Stimulated activated CD4-positive, alpha-beta T cell treated with anti-CD3 and anti-CD28 coated beads, Interleukin-4, amount 100 ng/mL, for 1 hour (primary cell): ENCODE data around the gene APBA2.
"Not testable (repeated sequence)": the region's sequence is repeated elsewhere in the genome, so short reads cannot be mapped to it uniquely, and the experiment has no call there.

Source experiments
- DNase-seq: peaks from one replicate; pipeline ENCODE4 v3.0.0-alpha.2; 2020

APBA2 gene

GRCh38 chr15:29016518-29016917, 130.7 kb downstream of the APBA2 start:
- DNase-seq, result no peak

- DNase-seq, result no peak
Measured at GRCh38 chr15:29018120-29018805, 132.5 kb downstream of the APBA2 start.

DNA sequence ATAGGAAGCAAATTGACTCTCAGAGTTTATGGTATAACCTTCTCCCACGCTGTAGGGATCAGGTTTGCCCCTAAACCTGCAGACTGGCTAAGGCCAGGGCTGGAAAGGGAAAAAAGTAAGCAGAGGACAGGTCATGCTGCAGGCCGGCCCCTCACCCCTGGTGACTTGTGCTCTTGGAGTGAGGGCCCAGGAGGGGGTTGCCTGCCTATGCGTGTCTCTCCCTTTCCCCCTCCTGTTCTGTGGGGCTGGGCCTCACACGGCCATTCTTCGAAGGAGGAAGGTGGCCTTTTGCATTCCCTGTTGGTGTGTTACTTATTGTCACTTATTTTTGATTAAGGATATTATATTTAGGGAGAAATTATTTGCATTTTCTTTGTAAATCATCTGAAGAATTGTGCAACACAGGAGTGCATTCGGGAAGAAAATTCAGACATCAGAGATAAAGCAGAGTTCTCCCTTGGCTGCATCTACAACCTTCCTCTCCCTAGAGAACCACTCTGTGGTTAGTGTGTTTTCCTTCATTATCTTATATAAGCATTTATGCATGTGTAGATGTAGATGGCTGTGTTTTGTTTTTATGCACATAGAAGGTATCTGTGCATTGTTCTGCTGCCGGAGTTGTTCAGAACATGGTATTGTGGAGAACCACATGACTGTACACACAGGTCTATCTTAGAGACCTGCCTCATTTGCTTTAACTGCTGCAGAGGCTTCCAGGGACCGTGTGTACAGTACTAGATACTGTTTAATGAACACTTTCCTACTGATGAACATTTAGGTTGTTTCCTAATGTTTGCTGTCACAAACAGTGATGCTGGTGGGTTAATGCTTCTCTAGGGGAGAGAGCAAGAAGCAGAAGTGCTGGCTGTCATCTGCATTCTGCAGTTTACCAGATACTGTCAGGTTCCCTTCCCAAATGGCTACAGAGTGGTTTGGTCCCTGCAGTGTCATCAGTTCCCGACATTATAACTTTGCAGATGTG, 133.5 kb downstream of the APBA2 start:
- DNase-seq, result no peak

DNA sequence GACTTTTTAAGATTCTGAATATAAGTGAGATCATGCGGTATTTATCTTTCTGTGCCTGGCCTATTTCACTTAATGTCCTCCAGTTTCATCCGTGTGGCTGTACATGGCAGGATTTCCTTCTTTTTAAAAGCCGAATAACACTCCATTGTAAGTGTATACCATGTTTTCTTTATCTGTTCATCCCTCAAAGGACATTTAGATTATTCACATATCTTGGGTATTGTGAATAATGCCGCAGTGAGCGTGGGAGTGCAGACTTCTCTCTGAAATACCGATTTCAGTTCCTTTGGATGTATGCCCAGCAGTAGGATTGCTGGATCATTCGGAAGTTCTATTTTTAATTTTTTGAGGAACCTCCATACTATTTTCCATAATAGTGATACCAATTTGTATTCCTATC, 136.1 kb downstream of the APBA2 start:
- no peak for DNase-seq

- no peak for DNase-seq
Measured at GRCh38 chr15:29024662-29025061, 138.9 kb downstream of the APBA2 start.

GRCh38 chr15:29025411-29025810, 139.6 kb downstream of the APBA2 start:
- not testable (repeated sequence) for DNase-seq

- not testable (repeated sequence) for DNase-seq
Measured at GRCh38 chr15:29028158-29028557, 142.4 kb downstream of the APBA2 start.

DNA sequence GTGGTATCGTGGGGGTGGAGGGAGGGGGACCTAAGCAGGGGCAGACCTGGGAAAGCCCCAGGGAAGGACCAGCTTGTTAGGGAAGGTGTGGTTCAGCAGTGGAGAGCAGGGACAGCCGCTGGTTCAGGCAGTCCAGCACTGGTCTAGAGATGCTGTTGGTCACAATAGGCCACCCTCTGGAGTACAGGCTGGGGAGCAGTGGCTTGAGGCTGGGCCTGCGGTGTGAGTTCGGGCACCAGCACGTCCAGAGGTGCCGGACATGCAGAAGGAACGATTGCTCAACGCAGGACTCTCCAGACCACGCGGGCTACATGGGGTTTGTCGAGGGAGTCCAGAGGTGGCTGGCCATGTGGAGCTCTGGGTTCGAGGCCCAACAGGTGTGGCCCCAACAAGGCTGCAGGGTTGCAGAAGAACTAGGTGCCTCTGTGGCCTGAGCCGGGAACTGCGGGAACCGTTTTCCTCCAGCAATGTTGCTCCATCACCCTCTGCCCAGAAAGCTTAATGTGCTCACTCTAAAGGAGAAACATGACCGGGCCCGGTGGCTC, 143.9 kb downstream of the APBA2 start:
- DNase-seq, result no peak

DNA sequence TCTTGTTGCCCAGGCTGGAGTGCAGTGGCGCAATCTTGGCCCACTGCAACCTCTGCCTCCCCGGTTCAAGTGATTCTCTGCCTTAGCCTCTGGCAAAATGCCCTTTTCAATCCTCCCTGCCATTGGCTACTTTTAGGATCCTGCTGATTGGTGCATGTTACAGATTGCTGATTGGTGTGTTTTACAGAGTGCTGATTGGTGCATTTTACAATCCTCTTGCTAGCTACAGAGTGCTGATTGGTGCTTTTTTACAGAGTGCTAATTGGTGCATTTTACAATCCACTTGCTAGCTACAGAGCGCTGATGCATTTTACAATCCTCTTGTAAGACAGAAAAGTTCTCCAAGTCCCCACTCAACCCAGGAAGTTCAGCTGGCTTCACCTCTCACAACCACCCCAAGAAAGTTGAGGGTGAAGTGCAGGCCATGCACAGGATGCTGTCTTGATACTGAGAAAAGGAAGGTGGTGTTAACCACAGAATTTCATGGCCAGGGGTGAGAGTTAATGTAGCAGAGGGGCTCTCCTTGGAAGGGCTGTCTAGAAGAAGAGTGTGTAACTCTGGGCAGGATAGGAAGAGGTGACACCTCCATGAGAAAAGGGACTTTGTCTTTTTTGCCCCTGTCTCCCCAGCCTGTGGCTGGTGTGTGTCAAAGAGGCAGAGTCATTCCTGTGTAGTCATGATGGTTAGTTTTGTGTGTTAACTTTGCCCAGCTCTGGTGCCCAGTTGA, 145.9 kb downstream of the APBA2 start:
- no peak for DNase-seq

GRCh38 chr15:29032229-29032625, 146.5 kb downstream of the APBA2 start:
- DNase-seq, result no peak

DNA sequence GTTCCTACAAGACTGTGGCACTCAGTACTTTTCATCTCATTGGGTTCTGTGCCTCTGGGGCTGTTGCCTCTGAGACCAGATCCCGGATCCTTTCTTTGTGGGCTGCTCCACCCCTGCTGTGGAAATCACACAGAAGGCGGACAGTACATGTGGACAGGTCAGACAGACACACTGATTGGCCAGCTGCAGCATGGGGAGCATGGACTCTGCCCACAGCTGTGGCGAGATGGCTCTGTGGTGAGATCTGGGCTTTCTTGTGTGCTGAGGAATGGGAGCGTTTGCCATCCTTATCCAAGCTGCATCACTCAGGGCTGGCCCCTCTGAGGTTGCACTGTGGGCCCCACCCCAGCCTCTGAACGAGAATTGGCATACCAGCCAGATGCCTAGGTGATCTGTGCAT, 147.0 kb downstream of the APBA2 start:
- no peak for DNase-seq

GRCh38 chr15:29034151-29034550, 148.4 kb downstream of the APBA2 start:
- DNase-seq, result no peak

DNA sequence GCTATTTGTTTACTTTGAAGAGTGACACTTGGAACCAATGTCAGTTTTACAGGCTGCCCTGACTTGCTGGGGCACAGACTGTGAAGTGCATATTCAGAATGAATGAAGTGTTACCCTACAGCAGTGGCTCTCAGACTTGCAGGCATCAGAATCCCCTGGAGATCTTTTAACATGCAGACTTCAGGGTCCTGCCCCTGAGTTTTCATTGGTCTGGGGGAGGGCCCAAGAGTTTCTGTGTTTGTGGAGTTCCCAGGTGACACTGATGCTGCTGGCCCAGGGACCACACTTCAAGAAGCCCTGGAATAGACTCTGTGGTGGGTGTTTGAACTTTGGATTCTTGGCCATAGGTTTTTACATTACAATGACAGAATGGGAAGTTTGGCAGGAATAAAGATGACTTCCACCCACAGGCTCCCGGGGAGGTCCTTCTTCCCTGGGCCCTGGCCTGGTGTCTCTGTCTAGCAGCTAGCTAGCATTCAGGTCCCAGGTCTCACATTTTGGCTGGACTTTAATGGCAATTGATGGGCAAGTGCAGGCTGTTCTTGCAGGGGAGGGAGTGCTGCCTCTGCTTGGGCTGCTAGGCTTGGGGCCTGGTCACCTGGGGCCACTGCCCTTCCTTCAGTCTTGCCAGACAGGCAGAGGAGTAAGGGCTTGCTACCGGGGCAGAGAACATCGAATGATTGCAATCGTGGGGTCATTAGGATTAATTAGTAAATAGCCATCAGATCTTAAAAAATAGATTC, 149.0 kb downstream of the APBA2 start:
- no peak for DNase-seq

- no peak for DNase-seq
Measured at GRCh38 chr15:29035336-29036285, 149.8 kb downstream of the APBA2 start.

- no peak for DNase-seq
Measured at GRCh38 chr15:29037997-29038705, 152.4 kb downstream of the APBA2 start.

GRCh38 chr15:29039466-29040369, 153.9 kb downstream of the APBA2 start:
- DNase-seq, result no peak

DNA sequence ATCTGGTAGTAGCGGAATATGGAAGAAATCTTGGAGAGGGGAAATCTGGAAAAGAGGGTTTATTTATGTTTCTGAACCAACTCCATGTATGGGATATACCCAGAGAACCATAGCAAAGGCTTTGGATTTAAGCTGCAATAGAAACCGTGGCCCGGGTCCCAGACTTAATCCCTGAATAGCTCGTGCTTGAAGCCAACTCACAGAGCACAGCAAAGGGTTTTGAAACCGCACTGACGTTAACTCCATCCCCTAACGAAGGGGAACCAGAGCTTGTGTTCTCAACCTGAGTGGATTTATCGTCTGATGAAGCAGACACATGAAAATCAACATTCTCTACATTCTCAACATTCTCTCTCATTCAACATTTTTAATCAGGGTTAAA, 154.6 kb downstream of the APBA2 start:
- DNase-seq, result no peak

GRCh38 chr15:29043736-29044502, 158.1 kb downstream of the APBA2 start:
- DNase-seq, result no peak

- DNase-seq, result no peak
Measured at GRCh38 chr15:29044503-29044901, 158.7 kb downstream of the APBA2 start.
